ENCODE data around the gene RMC1.

The RMC1 gene

GRCh38 chr18:23521271-23521670 lies 18.0 kb downstream of the RMC1 start:
- Histone ChIP-seq H3K27me3 (no peaks in the 10 kb centered on the region), H3K4me1 (no peaks in the 10 kb centered on the region), H3K27ac (no peak overlapping the region), H3K4me3 (no peak overlapping the region), H3K36me3 (peaks cover 88 to 96% (median 91%) of the 10 kb centered on the region in 3 donors), H3K9me3 (no peaks in the 10 kb centered on the region)
- DNase-seq, result no peak
- no peak for TF ChIP-seq CTCF (IDR thresholded peaks at IDR 0.05)
- intact Hi-C loops (cut with DNase I; ENCODE audit: low total_unique reads), result no loop called here

- H3K4me1 ChIP-seq, result no peaks in the 10 kb centered on the region
- H3K4me3 ChIP-seq, result no peak overlapping the region
- H3K27me3 ChIP-seq, result no peaks in the 10 kb centered on the region
- H3K9me3 ChIP-seq, result no peaks in the 10 kb centered on the region
- peak in 1 of 2 donors; percentile 31 for DNase-seq
- H3K27ac ChIP-seq, result no peak overlapping the region
- intact Hi-C loops (cut with DNase I; ENCODE audit: low total_unique reads), result no loop called here
- H3K36me3 ChIP-seq, result peaks cover 88 to 96% (median 91%) of the 10 kb centered on the region in 3 donors
- TF ChIP-seq CTCF (IDR thresholded peaks at IDR 0.05), result no peak
Measured at GRCh38 chr18:23521907-23522306, 18.6 kb downstream of the RMC1 start.

GRCh38 chr18:23523429-23524212 lies 20.3 kb downstream of the RMC1 start:
- no peaks in the 10 kb centered on the region for H3K9me3 ChIP-seq
- peak in 1 of 2 donors; percentile 29 for DNase-seq
- TF ChIP-seq CTCF (IDR thresholded peaks at IDR 0.05), result no peak
- H3K36me3 ChIP-seq, result peaks cover 90 to 97% (median 90%) of the 10 kb centered on the region in 3 donors
- no peaks in the 10 kb centered on the region for H3K4me1 ChIP-seq
- intact Hi-C loops (cut with DNase I; ENCODE audit: low total_unique reads), result no loop called here
- H3K4me3 ChIP-seq, result no peak overlapping the region
- no peaks in the 10 kb centered on the region for H3K27me3 ChIP-seq
- H3K27ac ChIP-seq, result no peak overlapping the region

- no peaks in the 10 kb centered on the region for H3K9me3 ChIP-seq
- H3K4me3 ChIP-seq, result no peak overlapping the region
- intact Hi-C loops (cut with DNase I; ENCODE audit: low total_unique reads), result no loop called here
- no peaks in the 10 kb centered on the region for H3K4me1 ChIP-seq
- DNase-seq, result no peak
- no peak for TF ChIP-seq CTCF (IDR thresholded peaks at IDR 0.05)
- H3K36me3 ChIP-seq, result peaks cover 90 to 97% (median 91%) of the 10 kb centered on the region in 3 donors
- no peak overlapping the region for H3K27ac ChIP-seq
- H3K27me3 ChIP-seq, result no peaks in the 10 kb centered on the region
Measured at GRCh38 chr18:23524213-23524707, 20.9 kb downstream of the RMC1 start.

- H3K27ac ChIP-seq, result no peak overlapping the region
- H3K27me3 ChIP-seq, result no peaks in the 10 kb centered on the region
- no peaks in the 10 kb centered on the region for H3K4me1 ChIP-seq
- H3K9me3 ChIP-seq, result no peaks in the 10 kb centered on the region
- no peak overlapping the region for H3K4me3 ChIP-seq
- no peak for TF ChIP-seq CTCF (IDR thresholded peaks at IDR 0.05)
- H3K36me3 ChIP-seq, result peaks cover 90 to 97% (median 91%) of the 10 kb centered on the region in 3 donors
- intact Hi-C loops (cut with DNase I; ENCODE audit: low total_unique reads), result no loop called here
- no peak for DNase-seq
Measured at GRCh38 chr18:23526501-23527063, 23.3 kb downstream of the RMC1 start.

Measured in tibial artery (tissue), 4 donors.